Skin of body (tissue), 2 donors: ENCODE results near the gene NFATC4. TPM values are rescaled to one million over a fixed set of nuclear protein-coding genes. Genes with fewer than 3 reads are reported as not detected.
"Not testable (repeated sequence)": the region's sequence is repeated elsewhere in the genome, so short reads cannot be mapped to it uniquely, and the experiment has no call there.

Experiments
- DNase-seq: peaks from one replicate; lab custom pipeline; 2025; lab: John Stamatoyannopoulos, UW
- total RNA-seq: library from RNA; depleted of rRNA; stranded (reverse); fragments of >200 nt; gene quantifications from one replicate; pipeline ENCODE4 v1.2.3, GENCODE V29; 2014

Gene NFATC4
- total RNA-seq, 1 donor from 2014 or later, result 33.7 TPM

- DNase-seq, result no peak
These were observed 29.1 kb upstream of the NFATC4 start for GRCh38 chr14:24338843-24339242.

- no peak for DNase-seq
These were observed 28.5 kb upstream of the NFATC4 start, which contains the start of gene RIPK3 for GRCh38 chr14:24339284-24340151. RIPK3 (minus strand) TSS chr14:24339991; CDS start chr14:24339826, 165 bp downstream.

GRCh38 chr14:24340606-24341005 lies 27.4 kb upstream of the NFATC4 start:
- no peak for DNase-seq

GRCh38 chr14:24342889-24343288 lies 25.1 kb upstream of the NFATC4 start:
- DNase-seq, result no peak

- no peak for DNase-seq
These were observed 24.0 kb upstream of the NFATC4 start for GRCh38 chr14:24343795-24344660.

GRCh38 chr14:24347134-24347533 lies 20.9 kb upstream of the NFATC4 start:
- no peak for DNase-seq

GRCh38 chr14:24348186-24348585 lies 19.8 kb upstream of the NFATC4 start:
- DNase-seq, result no peak

- DNase-seq, result no peak
These were observed 18.2 kb upstream of the NFATC4 start for GRCh38 chr14:24349742-24350141.

- no peak for DNase-seq
These were observed 16.5 kb upstream of the NFATC4 start for GRCh38 chr14:24351517-24351916.

- no peak for DNase-seq
These were observed 14.2 kb upstream of the NFATC4 start for GRCh38 chr14:24353559-24354481.

GRCh38 chr14:24354482-24354825 lies 13.5 kb upstream of the NFATC4 start:
- not testable (repeated sequence) for DNase-seq

- no peak for DNase-seq
These were observed 13.0 kb upstream of the NFATC4 start for GRCh38 chr14:24355009-24355408.

- no peak for DNase-seq
These were observed 11.8 kb upstream of the NFATC4 start for GRCh38 chr14:24356208-24356607.

GRCh38 chr14:24360281-24360680 lies 7.7 kb upstream of the NFATC4 start:
- no peak for DNase-seq

GRCh38 chr14:24361326-24361725 lies 6.7 kb upstream of the NFATC4 start:
- no peak for DNase-seq

GRCh38 chr14:24362241-24362960 lies 5.6 kb upstream of the NFATC4 start:
- DNase-seq, result no peak

- DNase-seq, result no peak
These were observed 4.6 kb upstream of the NFATC4 start for GRCh38 chr14:24363401-24363800.

GRCh38 chr14:24364841-24365240 lies 3.1 kb upstream of the NFATC4 start:
- DNase-seq, result no peak

- DNase-seq, result peak; percentile 87
These were observed 2.2 kb upstream of the NFATC4 start for GRCh38 chr14:24365600-24366412.

- no peak for DNase-seq
These were observed 1.6 kb upstream of the NFATC4 start for GRCh38 chr14:24366413-24366720.
